GM23248 (cell line): Measurements from ENCODE around the gene INAFM1. TPM values are rescaled to one million over a fixed set of nuclear protein-coding genes. Genes with fewer than 3 reads are reported as not detected.
A peak's percentile ranks its signal among the peaks of the same experiment; 100 is the strongest.
"Not testable (repeated sequence)": the region's sequence is repeated elsewhere in the genome, so short reads cannot be mapped to it uniquely, and the experiment has no call there.

ENCODE experiments used
- DNase-seq: peaks from one replicate; pipeline ENCODE4 v3.0.0-alpha.2; 2015
- H2AFZ ChIP-seq: fragments of 200-600 bp; sonication (generic); 2 replicates; pipeline ENCODE4 v1.6.1; 2016; ENCODE audit warnings: antibody characterized with exemption
- H3F3A ChIP-seq: fragments of 200-600 bp; sonication (generic); 2 replicates; pipeline ENCODE4 v1.6.1; 2016; ENCODE audit warnings: mild to moderate bottlenecking, antibody characterized with exemption, mixed run types; ENCODE audit not compliant: insufficient read depth
- H3K27ac ChIP-seq: fragments of 200-600 bp; sonication (generic); 2 replicates; pipeline ENCODE4 v1.5.1; 2016; ENCODE audit warnings: mild to moderate bottlenecking
- H3K27me3 ChIP-seq: fragments of 200-600 bp; sonication (generic); replicated peaks from 2 replicates; pipeline ENCODE4 v1.6.1; 2016; ENCODE audit warnings: mild to moderate bottlenecking; ENCODE audit not compliant: insufficient read depth
- H3K36me3 ChIP-seq: fragments of 200-600 bp; sonication (generic); 2 replicates; pipeline ENCODE4 v1.6.1; 2016; ENCODE audit warnings: low read depth, mild to moderate bottlenecking
- H3K4me1 ChIP-seq: fragments of 200-600 bp; sonication (generic); 2 replicates; pipeline ENCODE4 v1.6.1; 2016; ENCODE audit warnings: mild to moderate bottlenecking; ENCODE audit not compliant: insufficient read depth
- H3K4me2 ChIP-seq: fragments of 200-600 bp; sonication (generic); one replicate; pipeline ENCODE4 v1.6.1; 2016; ENCODE audit warnings: mild to moderate bottlenecking; ENCODE audit not compliant: unreplicated experiment
- H3K4me3 ChIP-seq: fragments of 200-600 bp; sonication (generic); 2 replicates; pipeline ENCODE4 v1.5.1; 2016; ENCODE audit warnings: mild to moderate bottlenecking
- H3K79me2 ChIP-seq: fragments of 200-600 bp; sonication (generic); 2 replicates; pipeline ENCODE4 v1.6.1; 2016; ENCODE audit warnings: mild to moderate bottlenecking; ENCODE audit not compliant: insufficient read depth
- H3K9ac ChIP-seq: fragments of 200-600 bp; sonication (generic); 2 replicates; pipeline ENCODE4 v1.6.1; 2016; ENCODE audit warnings: mild to moderate bottlenecking
- H3K9me2 ChIP-seq: fragments of 200-600 bp; sonication (generic); 2 replicates; pipeline ENCODE4 v1.6.1; 2016; ENCODE audit warnings: mixed run types, mild to moderate bottlenecking, moderate library complexity; ENCODE audit not compliant: insufficient read depth
- H3K9me3 ChIP-seq: fragments of 200-600 bp; sonication (generic); one replicate; pipeline ENCODE4 v1.6.1; 2017; ENCODE audit warnings: low read depth
- H4K20me1 ChIP-seq: fragments of 200-600 bp; sonication (generic); 2 replicates; pipeline ENCODE4 v1.6.0; 2016; ENCODE audit not compliant: insufficient read depth
- EZH2 ChIP-seq: fragments of 200-600 bp; sonication (generic); IDR thresholded peaks from 2 replicates; pipeline ENCODE4 v1.6.1; 2018; ENCODE audit warnings: antibody characterized with exemption, mild to moderate bottlenecking; ENCODE audit not compliant: insufficient read depth, poor library complexity, severe bottlenecking
- EZH2phosphoT487 ChIP-seq: fragments of 200-600 bp; sonication (generic); IDR thresholded peaks from 2 replicates; pipeline ENCODE4 v1.6.1; 2018; ENCODE audit warnings: antibody characterized with exemption, moderate library complexity, mild to moderate bottlenecking, low read depth; ENCODE audit not compliant: insufficient read depth
- WGBS, 2 experiments: methylation state at CpG; one replicate each; pipeline ENCODE4 v1.1.6; 2015 to 2017; ENCODE audit warnings: low lambda C conversion rate in 2 of 2, low coverage in 1 of 2; ENCODE audit errors: missing lambda C conversion rate in 2 of 2; 5-methylcytosine and 5-hydroxymethylcytosine counted together
- in situ Hi-C: fragments of 300-500 bp; cut with MboI; formaldehyde crosslinking; loops from 2 replicates; pipeline ENCODE4 v1.15.0; 2020
- polyA plus RNA-seq: library from polyadenylated mRNA; unstranded; fragments of >200 nt; fragmentation: Nextera tagmentation; extraction: Ambion mirVana; gene quantifications from 2 replicates; pipeline ENCODE4 v1.2.1, GENCODE V29; 2016
- total RNA-seq: library from RNA; depleted of rRNA; stranded (reverse); fragments of >200 nt; shearing (Covaris generic); gene quantifications from 2 replicates; pipeline ENCODE4 v1.2.3, GENCODE V29; 2014

Gene INAFM1
- total and polyA plus RNA-seq, 2 experiments from 2014 or later, result 5.2 to 14.1 TPM

DNA sequence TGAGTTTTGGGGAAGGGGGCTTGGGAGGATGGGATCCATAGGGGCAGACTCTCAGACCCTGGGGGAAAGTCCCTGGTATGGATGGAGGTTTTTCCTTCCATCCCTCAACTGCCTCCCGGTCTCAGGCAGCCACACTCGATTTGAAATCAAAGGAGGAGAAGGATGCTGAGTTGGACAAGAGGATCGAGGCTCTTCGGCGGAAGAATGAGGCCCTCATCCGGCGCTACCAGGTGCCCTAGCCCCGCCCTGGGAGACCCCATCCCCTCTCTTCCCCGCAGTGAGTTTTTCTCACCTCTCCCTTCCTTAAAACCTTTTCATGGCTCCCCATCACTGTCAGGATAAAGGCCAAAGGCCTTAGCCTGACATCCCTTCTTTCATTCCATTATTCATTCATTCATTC is 16.3 kb upstream of the INAFM1 start:
- H3K9me2 ChIP-seq, result no peaks in the 10 kb centered on the region
- peaks cover 56% of the 10 kb centered on the region for H3K79me2 ChIP-seq
- no peaks in the 10 kb centered on the region for H3K9me3 ChIP-seq
- no peaks in the 10 kb centered on the region for H3K36me3 ChIP-seq
- WGBS, 2 experiments, result 66 to 77% methylated on average over 9 of the region's 9 CpGs
- peaks cover 25% of the 10 kb centered on the region for H3K4me1 ChIP-seq
- TF ChIP-seq EZH2phosphoT487, result no peak
- no peak for TF ChIP-seq EZH2
- DNase-seq, result no peak
- no peak overlapping the region for H2AFZ ChIP-seq
- H3F3A ChIP-seq, result peaks cover 17% of the 10 kb centered on the region
- peak overlapping the region; percentile 92 for H3K9ac ChIP-seq
- H3K27me3 ChIP-seq, result no peaks in the 10 kb centered on the region
- peak overlapping the region; percentile 88 for H3K4me2 ChIP-seq
- H4K20me1 ChIP-seq, result no peaks in the 10 kb centered on the region
- H3K27ac ChIP-seq, result peak overlapping the region; percentile 92
- H3K4me3 ChIP-seq, result peak overlapping the region; percentile 84
- in situ Hi-C loops, result no loop called here

DNA sequence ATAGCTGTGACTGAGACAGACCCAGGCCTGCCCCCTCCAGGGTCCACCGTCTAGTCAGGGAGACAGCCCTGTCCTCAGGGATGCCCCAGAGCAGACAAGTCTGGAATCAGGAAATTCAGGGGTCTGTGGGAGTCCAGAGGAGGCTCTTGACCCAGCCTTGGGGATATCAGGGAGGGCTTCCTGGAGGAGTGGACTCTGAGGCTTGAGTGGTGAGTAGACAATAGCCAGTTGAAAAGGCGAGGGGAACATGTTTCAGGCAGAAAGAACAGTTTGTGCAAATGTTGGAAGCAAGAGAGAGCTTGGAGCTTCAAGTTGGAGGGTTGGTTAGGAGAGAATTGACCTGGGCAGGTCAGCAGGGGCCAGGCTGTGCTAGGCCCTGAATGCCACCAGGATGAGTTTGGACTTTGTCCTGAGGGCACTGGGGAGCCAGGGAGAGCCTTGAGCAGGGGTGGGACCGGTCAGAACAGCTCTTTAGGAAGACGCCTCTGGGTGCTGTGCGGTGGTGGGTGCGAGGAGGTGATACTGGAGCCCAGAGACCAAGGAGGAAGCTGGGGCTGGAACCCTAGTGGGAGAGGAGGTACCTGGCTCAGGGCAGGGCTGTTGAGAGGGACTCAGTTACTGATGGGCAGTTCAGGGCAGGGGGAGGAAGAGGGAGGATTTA is 15.7 kb upstream of the INAFM1 start:
- peak overlapping the region; percentile 88 for H3K4me2 ChIP-seq
- 61 to 64% methylated on average over 6 of the region's 6 CpGs for WGBS, 2 experiments
- TF ChIP-seq EZH2 (no peak), EZH2phosphoT487 (no peak)
- H3K79me2 ChIP-seq, result peaks cover 62% of the 10 kb centered on the region
- H4K20me1 ChIP-seq, result no peaks in the 10 kb centered on the region
- H3F3A ChIP-seq, result peaks cover 11% of the 10 kb centered on the region
- in situ Hi-C loops, result no loop called here
- no peaks in the 10 kb centered on the region for H3K36me3 ChIP-seq
- H3K27me3 ChIP-seq, result no peaks in the 10 kb centered on the region
- no peak for DNase-seq
- H3K9me2 ChIP-seq, result no peaks in the 10 kb centered on the region
- H2AFZ ChIP-seq, result no peak overlapping the region
- H3K27ac ChIP-seq, result no peak overlapping the region
- H3K9me3 ChIP-seq, result no peaks in the 10 kb centered on the region
- H3K4me1 ChIP-seq, result peaks cover 19% of the 10 kb centered on the region
- peak overlapping the region; percentile 84; the same call in 1 of the 2 replicates for H3K4me3 ChIP-seq
- H3K9ac ChIP-seq, result peak overlapping the region; percentile 92

DNA sequence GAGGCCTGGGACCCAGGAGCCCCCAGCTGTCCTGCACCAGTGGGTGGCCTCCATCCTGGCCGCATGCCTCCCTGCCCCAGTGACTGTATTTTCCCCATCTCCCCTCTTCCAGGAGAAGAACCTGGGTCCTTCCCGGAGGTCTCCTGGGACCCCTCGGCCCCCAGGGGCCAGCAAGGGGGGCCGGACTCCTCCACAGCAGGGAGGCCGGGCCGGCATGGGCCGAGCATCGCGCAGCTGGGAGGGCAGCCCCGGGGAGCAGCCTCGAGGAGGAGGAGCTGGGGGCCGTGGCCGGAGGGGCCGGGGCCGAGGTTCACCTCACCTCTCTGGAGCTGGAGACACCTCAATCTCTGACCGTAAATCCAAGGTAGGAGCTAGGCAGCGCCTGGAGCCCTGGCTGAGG is 14.2 kb upstream of the INAFM1 start:
- Histone ChIP-seq H3K36me3 (no peaks in the 10 kb centered on the region), H3K9ac (no peak overlapping the region), H3K27ac (no peak overlapping the region), H3K4me1 (peaks cover 18% of the 10 kb centered on the region), H3K4me2 (no peak overlapping the region), H3K4me3 (no peak overlapping the region), H3K79me2 (peaks cover 74% of the 10 kb centered on the region), H3K9me2 (no peaks in the 10 kb centered on the region), H3F3A (peaks cover 10% of the 10 kb centered on the region), H3K27me3 (no peaks in the 10 kb centered on the region), H4K20me1 (no peaks in the 10 kb centered on the region), H2AFZ (no peak overlapping the region), H3K9me3 (no peaks in the 10 kb centered on the region)
- 93 to 99% methylated on average over 16 to 17 of the region's 17 CpGs for WGBS, 2 experiments
- no peak for TF ChIP-seq EZH2phosphoT487
- no peak for TF ChIP-seq EZH2
- in situ Hi-C loops, result no loop called here
- DNase-seq, result no peak

DNA sequence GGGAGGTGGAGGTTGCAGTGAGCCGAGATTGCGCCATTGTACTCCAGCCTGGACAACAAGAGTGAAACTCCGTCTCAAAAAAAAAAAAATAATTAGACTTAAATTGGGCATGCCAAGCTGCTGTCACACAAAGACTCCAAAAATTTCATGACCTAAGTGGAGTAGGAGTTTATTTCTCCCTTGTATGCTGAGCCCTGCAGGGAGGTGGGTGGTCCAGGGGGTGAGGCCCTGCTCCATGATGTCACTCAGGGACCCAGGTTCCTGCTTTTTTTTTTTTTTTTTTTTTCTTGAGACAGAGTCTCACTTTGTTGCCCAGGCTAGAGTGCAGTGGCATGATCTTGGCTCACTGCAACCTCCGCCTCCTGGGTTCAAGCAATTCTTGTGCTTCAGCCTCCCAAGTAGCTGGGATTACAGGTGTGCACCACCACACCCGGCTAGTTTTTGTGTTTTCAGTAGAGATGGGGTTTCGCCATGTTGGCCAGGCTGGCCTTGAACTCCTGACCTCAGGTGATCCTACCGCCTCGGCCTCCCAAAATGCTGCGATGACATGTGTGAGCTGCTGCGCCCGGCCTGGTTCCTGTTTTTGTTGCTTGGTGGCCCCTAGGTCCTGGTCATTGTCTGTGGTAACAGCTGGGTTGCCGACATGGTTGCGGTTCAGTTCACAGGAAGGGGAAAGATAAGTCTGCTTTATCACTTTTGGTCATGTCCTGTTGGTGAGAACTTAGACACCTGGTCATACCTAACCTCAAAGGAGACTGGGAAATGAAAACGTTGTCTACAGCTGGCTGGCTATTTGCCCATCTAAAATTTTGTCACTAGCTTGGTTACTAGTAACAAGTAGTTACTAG is 12.5 kb upstream of the INAFM1 start:
- not testable (repeated sequence) for DNase-seq, H3K4me2 ChIP-seq

More for the DNA sequence above, 12.5 kb upstream of the INAFM1 start:
- H3K9me2 ChIP-seq, H3K4me3 ChIP-seq, H4K20me1 ChIP-seq, H3K27me3 ChIP-seq, H2AFZ ChIP-seq, H3K9me3 ChIP-seq, H3K36me3 ChIP-seq, H3K9ac ChIP-seq, H3K27ac ChIP-seq, in situ Hi-C loops: not testable (repeated sequence)
- Histone ChIP-seq H3K79me2 (peaks cover 79% of the 10 kb centered on the region), H3F3A (peaks cover 10% of the 10 kb centered on the region), H3K4me1 (peaks cover 13% of the 10 kb centered on the region; the same call in 1 of the 2 replicates)
- 88 to 91% methylated on average over 12 to 14 of the region's 14 CpGs for WGBS, 2 experiments
